ENCODE results near the gene TTC34. TPM values are rescaled to one million over a fixed set of nuclear protein-coding genes. Genes with fewer than 3 reads are reported as not detected.

TTC34 gene, protein sequence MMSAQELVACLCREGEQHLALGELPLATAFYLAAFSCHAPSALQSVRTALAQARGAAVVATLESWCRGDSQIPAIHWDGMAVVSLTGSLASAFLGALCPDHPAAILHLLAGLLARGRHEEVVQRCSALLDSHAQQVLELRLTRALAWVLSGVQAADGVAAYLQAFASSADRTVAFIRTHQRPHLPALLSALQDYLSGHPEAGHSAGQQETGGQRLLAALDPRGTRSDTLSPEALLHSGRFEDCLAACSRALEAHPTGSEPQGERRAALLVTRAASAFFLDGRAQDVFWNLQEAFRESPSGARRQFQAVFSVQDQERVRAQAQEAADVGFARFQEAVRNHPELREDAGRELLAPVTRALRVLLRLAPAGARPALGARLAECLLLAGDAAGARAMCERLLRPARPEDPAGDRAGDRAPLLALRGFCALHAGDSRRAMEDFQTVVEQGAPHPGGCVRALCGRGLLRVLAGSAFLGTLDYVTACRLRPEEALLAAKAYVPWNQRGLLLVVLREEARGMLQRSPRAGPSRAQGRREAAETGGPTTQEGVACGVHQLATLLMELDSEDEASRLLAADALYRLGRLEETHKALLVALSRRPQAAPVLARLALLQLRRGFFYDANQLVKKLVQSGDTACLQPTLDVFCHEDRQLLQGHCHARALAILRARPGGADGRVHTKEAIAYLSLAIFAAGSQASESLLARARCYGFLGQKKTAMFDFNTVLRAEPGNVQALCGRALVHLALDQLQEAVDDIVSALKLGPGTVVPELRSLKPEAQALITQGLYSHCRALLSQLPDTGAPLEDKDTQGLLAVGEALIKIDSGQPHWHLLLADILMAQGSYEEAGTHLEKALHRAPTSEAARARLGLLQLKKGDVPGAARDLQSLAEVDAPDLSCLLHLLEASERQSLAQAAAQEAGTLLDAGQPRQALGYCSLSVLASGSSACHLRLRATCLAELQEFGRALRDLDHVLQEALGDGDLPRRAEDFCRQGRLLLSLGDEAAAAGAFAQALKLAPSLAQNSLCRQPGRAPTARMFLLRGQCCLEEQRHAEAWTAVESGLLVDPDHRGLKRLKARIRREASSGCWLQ
- total RNA-seq (2014; rRNA removed; shearing (Covaris generic)): 0.17 TPM in 1 of 2 replicates, not detected in the other

DNA sequence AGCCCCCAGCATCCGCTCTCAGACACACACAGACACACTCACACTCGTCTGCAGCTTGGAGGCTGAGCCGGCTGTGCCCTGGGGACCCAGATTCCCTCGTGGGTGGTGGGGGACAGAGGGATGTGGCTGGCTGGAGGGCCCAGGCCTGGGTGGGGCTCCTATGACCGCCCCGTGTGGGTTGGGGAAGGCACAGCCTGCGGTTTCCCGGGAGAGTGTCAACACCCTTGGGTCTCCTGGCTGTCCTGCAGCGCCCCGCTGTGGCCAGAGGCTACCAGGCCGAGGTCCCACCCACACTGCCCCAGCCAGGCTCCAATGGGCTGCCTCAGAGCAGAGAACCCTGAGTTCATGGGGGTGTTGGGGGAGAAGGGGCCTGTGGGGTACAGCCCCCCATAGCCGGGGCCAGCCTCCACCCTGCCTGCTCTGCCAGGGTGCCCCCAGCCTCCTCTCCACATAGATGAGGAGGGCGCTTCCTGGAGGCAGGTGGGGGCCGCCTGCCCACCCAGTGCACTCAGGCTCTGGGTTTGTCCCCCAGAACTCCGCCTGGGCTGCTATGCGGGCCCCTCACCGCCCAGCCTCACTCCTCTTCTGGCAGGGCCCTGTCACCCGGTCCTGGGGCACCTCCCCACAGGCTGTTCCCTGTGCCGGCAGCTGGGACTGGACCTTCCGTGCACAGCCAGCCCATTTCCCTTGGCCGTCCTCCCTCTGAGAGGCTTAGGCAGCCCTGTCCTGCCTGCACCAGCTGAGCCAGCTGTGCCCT is at the start of gene TTC34:
Gene TTC34, minus strand, starts transcription at position 159 of the 757 bp plus-strand sequence. CDS start 866 bp downstream, outside the sequence.
- peak; percentile 9 for DNase-seq (ENCODE audit: low spot score)
- in situ Hi-C loops (cut with HindIII; ENCODE audit: low sequenced_read_pairs): no loop called here

DNA sequence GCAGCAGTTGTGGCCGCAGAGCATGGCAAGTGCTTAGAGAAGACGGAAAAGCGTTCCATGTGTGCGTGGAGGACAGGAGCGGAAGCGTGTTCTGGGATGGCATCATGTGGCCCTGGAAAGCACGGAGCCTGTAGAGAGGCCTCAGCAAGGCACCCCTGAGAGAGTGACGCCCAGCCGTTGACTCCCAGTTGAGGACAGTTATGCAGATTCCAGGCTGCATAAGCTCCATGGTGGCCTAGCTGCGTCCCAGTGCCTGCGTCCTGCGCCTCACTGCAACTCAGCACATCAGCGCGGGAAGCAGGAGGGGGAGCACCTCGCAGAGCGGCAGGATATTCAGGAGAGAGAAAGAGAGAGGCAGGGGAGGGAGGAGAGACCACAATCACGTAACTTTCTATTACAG is 49.0 kb upstream of the TTC34 start:
- DNase-seq (ENCODE audit: low spot score): no peak
- in situ Hi-C loops (cut with HindIII; ENCODE audit: low sequenced_read_pairs): no loop called here

DNA sequence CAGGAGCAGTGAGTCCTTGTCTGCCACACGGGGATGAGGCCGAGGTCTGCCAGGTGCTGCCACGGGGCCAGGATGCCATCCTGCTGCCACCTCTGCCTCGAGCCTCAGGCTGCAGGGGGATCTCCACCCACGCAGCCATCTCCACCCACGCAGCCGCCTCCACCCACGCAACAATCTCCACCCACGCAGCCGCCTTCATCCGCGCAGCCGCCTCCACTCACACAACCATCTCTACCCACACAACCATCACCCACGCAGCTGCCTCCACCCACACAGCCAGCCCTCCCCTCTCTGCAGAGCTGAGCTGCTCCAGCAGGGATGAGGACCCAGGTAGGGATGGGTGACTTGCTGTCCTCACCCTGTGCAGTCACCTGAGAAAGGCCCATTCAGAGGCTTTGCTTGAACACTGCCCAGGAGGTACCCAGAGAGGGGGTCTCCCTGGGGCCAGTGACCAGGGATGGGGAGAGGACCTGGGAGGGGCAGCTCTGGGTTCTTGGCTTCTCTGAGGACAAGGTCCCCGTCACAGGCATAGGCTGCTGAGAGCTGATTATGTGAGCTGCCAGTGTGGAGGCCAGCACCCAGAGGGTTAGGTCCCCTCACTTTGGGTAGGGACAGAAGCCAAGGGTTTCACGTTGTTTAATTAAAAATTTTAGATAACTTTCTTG is 46.6 kb upstream of the TTC34 start:
- in situ Hi-C loops (cut with HindIII; ENCODE audit: low sequenced_read_pairs): no loop called here
- DNase-seq (ENCODE audit: low spot score): no peak

DNA sequence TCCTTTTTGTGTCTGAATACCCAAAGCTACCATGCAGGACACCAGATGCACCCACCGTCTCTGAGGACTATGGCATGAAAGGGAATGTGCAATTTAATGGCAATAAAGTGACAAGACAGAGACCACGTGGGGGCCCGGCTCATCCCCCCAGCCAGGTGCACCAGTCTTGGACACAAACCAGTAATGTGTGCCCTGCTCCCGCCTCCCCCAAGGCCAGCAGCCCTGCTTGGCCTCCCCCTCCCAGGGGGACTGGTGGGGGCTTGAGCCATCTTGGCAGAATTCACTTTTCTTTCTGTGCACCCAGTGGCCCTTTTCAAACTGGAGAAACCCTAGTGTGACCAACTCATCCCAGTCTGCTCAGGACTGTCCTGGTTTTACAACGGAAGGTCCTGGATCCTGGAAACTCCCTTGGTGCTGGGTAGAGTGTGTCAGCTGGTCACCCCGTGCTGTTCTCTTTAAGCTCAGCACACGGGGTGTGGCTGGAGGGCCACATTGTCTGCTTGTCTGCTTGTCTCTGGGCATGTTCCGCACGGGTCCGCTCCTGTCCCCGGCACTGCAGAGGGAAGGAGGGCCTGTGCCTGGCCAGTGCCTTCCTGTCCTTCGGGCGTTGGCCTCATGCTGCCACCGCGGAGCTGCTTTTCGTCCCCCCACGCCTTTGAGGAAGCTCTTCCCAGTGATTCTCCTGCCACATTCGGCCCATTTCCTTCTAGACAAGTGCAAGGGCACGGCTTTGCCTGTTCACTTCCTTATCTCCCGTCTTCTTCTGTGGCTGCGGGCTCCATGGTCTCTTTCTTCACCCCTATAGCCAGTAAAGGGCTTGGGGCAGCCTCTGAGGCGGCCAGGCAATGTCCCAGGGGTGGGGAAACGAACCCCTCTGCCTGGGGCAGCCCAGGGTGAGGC is 45.8 kb upstream of the TTC34 start:
- DNase-seq (ENCODE audit: low spot score): no peak
- in situ Hi-C loops (cut with HindIII; ENCODE audit: low sequenced_read_pairs): no loop called here

DNA sequence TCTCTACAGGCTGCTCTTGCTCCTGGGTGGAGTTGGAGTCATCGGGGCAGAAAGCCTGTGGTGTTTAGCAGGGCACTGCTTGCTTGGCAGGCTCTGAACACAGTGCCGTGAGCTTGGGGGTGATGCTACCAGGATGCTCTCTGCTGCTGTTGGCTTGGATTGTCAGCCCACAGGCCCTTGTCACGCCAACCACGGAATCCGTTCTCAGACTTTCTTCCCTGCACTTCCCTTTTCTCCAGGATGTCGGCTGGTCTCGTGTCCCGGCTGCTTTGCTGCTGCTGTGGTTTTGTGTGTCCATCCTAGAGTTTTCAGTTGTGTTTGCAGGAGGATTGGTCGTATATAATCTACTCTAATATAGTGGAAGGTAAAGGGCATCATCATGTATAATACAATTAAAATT is 44.4 kb upstream of the TTC34 start:
- in situ Hi-C loops (cut with HindIII; ENCODE audit: low sequenced_read_pairs): no loop called here
- no peak for DNase-seq (ENCODE audit: low spot score)

DNA sequence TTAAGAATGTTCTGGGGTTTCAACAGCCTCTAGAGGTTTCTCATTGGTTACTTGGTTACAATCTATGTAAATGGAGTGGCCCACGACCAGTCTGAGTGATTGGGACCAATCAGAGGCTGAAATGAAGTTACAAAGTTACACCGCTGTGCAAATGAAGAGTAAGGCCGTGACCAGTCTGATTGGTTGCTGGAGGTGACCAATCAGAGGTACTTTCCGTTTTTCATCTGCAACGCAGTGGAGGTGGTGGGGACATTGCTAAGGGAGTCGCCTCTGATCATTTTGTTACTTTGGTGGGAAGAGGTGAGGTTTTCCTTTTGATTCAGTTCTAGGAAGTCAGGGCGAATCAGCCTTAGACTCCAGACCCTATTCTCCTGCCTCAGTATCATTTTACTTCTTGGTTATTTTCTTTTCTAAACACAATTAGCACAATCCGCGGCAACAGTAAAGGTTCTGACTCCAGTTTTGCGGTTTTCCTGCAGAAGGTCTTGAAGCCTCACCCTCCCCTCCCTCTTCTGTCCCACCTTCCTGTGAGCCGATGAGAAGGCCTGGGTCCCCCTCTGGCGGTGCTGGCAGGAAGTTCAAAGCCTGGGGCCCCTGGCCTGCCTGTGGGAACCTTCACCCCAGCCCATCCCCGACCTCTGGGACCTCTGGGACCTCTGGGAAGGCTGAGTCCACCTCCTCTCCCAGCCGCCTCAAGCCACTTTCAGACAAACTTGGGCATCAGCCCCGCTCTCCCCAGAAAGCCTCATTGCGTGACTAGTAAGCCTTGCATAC is 38.7 kb upstream of the TTC34 start:
- no peak for DNase-seq (ENCODE audit: low spot score)
- in situ Hi-C loops (cut with HindIII; ENCODE audit: low sequenced_read_pairs): no loop called here

DNA sequence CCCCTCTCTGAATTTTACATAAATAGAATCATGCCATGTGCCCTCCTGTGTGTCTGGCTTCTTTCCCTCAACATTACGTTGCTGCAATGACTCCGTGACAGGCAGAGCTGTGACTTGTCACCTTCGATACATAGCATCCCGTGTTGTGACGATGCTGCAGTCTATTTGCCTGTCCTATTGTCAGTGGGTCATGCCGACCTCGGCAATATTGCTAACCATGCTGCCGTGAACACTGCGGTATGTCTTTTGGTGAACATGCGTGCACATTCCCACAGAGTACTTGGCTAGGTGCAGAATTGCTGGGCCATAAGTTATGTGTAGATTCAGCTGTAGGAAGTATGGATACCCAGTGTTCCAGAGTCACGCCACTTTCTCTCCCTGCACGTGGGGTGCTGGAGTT is 36.3 kb upstream of the TTC34 start:
- in situ Hi-C loops (cut with HindIII; ENCODE audit: low sequenced_read_pairs): no loop called here
- no peak for DNase-seq (ENCODE audit: low spot score)

DNA sequence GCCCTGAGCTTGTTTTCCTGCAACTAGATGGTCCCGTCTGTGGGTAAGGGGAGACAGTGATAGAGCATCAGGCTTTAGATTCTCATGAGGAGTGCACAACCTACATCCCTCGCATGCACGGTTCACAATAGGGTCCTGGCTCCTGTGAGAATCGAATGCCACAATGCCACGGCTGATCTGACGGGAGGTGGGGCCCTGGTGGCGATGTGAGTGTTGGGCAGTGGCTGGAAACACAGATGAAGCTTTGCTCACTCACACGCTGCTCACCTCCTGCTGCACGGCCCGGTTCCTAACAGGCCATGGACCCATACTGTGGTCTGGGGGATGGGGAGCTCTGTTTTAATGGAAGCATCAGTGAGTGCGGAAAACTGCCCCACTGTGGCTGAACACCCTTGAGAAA is 35.8 kb upstream of the TTC34 start:
- in situ Hi-C loops (cut with HindIII; ENCODE audit: low sequenced_read_pairs): no loop called here
- no peak for DNase-seq (ENCODE audit: low spot score)

DNA sequence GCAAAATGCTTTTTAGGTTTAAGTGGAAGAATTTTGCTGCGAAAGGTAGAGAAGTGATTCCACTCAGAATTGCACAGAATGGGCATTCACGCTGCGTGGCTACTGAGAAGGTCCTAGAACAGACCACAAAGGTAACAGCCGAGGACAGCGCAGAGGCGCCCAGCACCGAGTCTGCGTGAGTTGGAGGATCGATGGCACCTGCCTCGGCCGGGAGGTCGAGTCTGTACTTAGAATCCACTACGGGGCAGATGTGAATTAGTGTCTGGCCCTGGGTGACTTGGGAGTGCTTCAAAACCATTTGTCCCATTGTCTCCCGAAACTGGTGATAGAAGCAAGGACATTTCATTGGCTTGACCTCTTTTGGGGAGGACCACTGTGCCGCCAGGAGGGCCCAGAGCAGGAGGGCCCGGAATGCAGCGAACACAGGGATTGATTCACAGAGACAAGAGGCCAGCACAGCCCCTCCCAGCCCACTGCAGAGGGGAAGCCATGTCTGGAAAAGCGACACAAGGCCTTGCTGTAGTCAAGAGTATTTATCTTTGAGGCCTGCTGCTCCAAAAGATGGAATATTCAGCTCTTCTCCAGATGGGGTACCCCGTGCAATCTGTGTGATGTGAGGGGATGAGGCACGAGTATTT is 35.0 kb upstream of the TTC34 start:
- in situ Hi-C loops (cut with HindIII; ENCODE audit: low sequenced_read_pairs): no loop called here

DNA sequence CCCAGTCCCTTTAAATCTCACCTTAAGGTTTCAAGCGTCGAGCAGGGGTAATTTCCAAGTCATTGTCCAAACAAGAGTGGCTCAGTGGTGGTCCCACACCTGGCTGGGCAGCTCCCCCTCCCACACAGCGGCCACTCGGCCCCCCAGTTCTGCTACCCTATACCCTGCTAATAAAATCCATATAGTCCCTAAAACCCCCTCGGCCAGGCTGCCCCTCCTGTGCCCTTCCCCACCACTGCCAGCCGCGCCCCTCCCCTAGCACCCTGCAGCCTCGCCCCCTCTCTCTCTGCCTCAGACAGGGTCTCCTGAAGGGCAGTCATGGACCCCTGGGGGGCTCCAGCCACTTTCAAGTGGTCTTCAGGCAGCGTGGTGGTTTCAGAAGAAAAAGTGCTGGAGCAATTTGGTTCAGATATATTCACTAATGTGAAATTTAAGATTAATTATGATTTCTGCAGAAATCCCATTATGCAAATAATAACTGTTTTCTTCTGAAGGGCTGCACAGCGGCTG is 34.2 kb upstream of the TTC34 start:
- in situ Hi-C loops (cut with HindIII; ENCODE audit: low sequenced_read_pairs): no loop called here
- no peak for DNase-seq (ENCODE audit: low spot score)

More for the DNA sequence above, 35.0 kb upstream of the TTC34 start:
- no peak for DNase-seq (ENCODE audit: low spot score)

DNA sequence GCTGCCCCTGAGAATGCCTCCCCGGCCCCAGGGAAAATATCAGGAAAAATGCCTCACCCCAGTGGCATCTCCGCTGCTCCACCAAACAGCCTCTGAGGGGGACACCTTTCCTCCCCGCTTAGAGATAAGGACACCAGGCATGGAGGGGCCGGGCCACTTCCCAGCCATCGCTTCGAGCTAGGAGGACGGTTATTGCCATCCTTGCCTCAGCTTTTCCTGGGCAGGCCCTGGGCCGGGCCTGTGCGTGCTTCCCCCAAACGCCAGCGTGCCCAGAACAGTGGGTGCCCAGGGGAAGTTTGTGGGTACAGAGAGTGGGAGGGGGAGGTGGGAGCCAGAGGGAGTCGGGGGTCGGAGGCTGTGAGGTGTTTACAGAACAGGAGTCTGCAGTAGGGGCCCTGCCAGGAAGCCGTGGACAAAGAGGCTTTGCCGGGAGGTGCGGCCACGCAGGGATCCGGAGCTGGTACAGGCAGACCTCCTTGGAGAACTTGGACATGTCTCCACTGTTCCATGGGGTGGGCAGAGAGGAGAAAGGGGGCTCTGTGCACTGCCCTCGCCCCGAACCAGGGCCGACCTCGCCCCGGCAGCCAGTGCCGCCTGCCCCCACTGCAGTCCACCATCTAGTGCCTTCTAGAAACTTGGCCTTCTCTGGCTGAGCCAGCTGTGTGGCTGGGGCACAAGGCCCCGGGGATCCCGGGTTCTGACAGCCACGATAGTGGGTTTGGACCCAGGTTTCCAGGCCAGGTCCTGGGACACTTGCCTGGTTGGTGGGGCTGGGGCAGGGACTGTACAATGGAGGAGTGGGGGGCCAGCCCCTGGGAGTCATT is 33.5 kb upstream of the TTC34 start:
- in situ Hi-C loops (cut with HindIII; ENCODE audit: low sequenced_read_pairs): no loop called here
- no peak for DNase-seq (ENCODE audit: low spot score)

DNA sequence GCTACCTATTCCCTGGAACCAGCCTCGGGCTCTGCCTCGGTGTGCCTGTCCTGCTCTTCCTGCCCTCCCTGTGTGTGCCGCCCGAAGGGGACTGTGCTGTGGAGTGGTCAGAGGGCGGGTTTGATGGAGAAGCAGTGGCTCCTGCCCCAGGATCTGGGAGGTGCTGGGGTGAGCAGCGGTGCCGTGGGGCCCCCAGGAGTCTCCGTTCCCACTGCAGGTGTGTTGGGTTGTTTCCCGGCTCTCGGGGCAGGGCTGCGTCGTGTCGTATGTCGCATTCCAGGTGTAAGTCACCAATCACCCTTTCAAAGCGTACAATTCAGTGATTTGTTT is 32.6 kb upstream of the TTC34 start:
- in situ Hi-C loops (cut with HindIII; ENCODE audit: low sequenced_read_pairs): no loop called here

DNA sequence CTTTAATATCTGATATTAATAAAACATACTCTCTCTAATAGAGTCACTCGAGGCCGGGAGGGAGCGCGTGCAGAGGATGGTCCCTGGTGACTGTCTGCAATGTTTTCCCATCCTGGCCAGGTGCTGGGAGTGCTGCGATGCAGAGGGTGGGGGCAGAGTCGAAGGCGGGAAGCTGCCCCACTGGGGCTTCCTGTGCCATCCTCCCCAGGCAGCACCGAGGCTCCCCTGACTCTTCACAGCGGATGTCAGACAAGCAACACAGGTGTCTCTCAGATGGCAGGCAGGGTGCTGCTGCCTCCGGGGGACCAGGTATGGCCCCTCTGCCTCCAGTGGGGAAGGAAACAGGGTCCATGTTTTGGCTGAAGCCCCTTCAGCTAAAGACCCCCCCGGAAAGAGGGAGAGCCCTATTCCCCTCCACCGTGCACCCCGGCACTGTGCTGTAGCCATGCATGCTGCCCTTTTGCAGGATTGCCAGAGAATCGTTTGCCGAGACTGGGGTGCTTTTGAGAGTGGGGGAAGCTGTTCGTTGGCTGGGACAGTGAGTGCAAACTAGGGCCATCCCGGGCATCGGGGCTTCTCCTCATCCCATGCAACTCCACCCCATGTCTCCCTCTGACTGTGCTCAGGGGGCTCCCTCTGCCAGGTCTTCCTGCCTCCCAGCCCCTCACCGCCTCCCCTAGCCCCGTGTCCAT is 32.1 kb upstream of the TTC34 start:
- DNase-seq (ENCODE audit: low spot score): no peak

More for the DNA sequence above, 32.6 kb upstream of the TTC34 start:
- no peak for DNase-seq (ENCODE audit: low spot score)

DNA sequence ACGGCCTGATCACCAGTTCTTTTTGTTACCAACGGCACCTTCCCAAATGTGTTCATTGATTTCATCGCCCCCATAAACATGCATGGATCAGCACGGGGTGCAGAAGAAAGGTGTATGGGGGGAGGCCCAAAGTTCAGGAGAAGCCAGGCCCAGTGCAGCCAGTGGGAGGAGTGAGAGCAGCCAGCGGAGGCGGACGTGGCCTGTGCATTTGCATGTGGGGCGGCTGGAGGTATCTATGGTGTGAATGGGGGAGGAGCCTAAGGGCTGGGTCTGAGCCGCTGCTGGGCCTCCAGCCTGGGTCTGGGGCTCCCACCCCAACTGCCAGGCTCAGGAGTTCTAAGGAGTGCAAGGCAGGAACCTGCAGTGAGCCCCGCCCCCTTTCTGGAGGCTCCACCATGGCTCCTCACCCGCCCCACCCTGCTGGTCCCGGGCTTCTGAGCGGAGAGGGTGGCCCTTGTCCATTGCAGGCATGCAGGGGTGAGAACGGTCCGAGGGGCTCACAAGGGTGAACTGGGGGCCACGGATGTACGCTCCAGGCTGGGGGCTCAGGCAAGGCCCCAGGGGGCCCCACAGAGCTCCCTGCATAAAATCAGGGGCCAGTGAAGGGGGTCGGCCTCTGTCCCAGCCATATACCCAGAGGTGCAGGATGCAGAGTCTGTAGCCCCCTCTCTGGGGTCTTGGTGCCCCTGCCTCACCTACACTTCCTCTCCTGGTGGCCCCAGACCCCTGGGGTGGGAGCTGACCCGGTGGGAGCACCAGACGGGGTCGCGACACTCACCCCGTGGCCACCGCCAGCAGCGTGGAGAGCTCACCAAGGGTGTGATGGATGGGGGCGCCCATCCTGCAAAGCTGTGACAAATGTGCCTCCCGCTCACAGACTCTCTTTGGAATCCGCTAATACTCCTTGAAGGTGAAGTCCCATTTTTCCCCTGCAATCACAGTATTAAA is 31.3 kb upstream of the TTC34 start:
- in situ Hi-C loops (cut with HindIII; ENCODE audit: low sequenced_read_pairs): no loop called here
- DNase-seq (ENCODE audit: low spot score): no peak

More for the DNA sequence above, 32.1 kb upstream of the TTC34 start:
- in situ Hi-C loops (cut with HindIII; ENCODE audit: low sequenced_read_pairs): no loop called here
